GM23338 (cell line): ENCODE data around the gene MAP2K3. TPM values are rescaled to one million over a fixed set of nuclear protein-coding genes. Genes with fewer than 3 reads are reported as not detected.

Source experiments
- CTCF ChIP-seq, 2 experiments: fragments of 200-600 bp in 1 of 2; sonication (generic) in 1 of 2; conservative IDR thresholded peaks; 2 replicates each; pipeline versions ENCODE4 v1.5.1 to v1.6.1; 2016 to 2017; ENCODE audit warnings: antibody characterized with exemption in 2 of 2, low read depth in 2 of 2, mild to moderate bottlenecking in 2 of 2, moderate library complexity in 1 of 2
- ETS1 ChIP-seq: IDR thresholded peaks from 2 replicates; pipeline ENCODE4 v1.6.1; 2016; ENCODE audit warnings: antibody characterized with exemption
- EZH2phosphoT487 ChIP-seq: fragments of 200-600 bp; sonication (generic); IDR thresholded peaks from one replicate; pipeline ENCODE4 v1.8.1; 2018; ENCODE audit warnings: antibody characterized with exemption; ENCODE audit not compliant: unreplicated experiment
- STAT1 ChIP-seq: IDR thresholded peaks from one replicate; pipeline ENCODE4 v1.6.1; 2016; ENCODE audit warnings: antibody characterized with exemption; ENCODE audit not compliant: unreplicated experiment
- ZNF114 ChIP-seq: fragments of 250-450 bp; sonication (Bioruptor Pico); IDR thresholded peaks from 2 replicates; pipeline ENCODE4 v1.5.0; 2020; ENCODE audit warnings: mild to moderate bottlenecking, moderate library complexity
- ZNF331 ChIP-seq: fragments of 250-450 bp; sonication (Bioruptor Pico); IDR thresholded peaks from 2 replicates; pipeline ENCODE4 v1.5.0; 2020; ENCODE audit warnings: low read depth, mild to moderate bottlenecking, moderate library complexity
- ZNF462 ChIP-seq: fragments of 250-450 bp; sonication (Bioruptor Pico); IDR thresholded peaks from 2 replicates; pipeline ENCODE4 v1.5.0; 2020; ENCODE audit warnings: mild to moderate bottlenecking, moderate library complexity
- polyA plus RNA-seq: library from polyadenylated mRNA; unstranded; fragments of >200 nt; fragmentation: Nextera tagmentation; extraction: Ambion mirVana; gene quantifications from 2 replicates; pipeline ENCODE4 v1.2.1, GENCODE V29; 2016
- total RNA-seq: library from RNA; depleted of rRNA; stranded (reverse); fragments of >200 nt; shearing (Covaris generic); gene quantifications from 2 replicates; pipeline ENCODE4 v1.2.3, GENCODE V29; 2014

Gene MAP2K3
- total and polyA plus RNA-seq, 2 experiments from 2014 or later, result 28.5 to 31.7 TPM

GRCh38 chr17:21356537-21357127 is 72.1 kb downstream of the MAP2K3 start (continued):
- TF ChIP-seq ZNF462 (CRISPR knock-in tag) (no peak), ZNF114 (no peak), CTCF (conservative IDR thresholded peaks at IDR 0.05; ENCODE audit: low read depth in 2 of 2) (no peak), STAT1 (no peak), ETS1 (no peak), EZH2phosphoT487 (no peak), ZNF331 (no peak)
